ENCODE results near the gene ENTHD1.

The ENTHD1 gene

DNA sequence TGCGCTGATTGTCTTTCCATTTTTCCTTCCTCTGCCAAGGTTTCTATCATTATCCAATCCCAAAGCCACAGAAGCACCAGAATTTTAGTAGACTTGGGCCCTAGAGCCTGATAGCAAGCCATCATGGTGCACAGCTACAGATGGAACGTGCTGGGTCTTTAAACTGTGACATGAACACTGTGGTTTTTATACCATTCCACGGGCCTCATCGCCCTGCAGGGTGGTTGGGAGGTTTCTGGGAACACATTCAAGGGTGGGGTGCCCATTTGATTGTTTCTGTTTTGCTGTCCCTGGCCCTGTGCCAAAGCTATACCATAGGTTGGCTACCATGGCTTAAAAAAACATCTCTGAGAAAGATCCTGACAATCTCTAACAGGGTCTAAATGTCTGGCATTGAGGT lies 171.1 kb downstream of the ENTHD1 start:
- no peak for FAIRE-seq
- DNase-seq (ENCODE audit: extremely low spot score, insufficient read length, low read depth) = no peak

DNA sequence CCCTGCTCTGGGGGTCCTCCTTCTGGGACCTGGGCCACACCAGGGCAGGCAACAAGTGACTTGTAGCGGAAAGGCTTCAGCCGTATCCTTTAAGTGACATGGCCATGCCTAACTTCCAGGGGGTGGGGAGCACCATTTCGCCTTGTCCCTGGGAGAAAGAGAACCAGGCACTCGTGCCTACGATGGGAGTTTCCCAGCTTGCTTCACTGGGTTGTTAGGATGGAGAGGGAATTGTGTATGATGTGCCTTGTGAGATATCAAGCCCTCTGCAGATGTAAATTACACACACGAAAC lies 171.6 kb downstream of the ENTHD1 start:
- DNase-seq (ENCODE audit: extremely low spot score, insufficient read length, low read depth) (no peak), FAIRE-seq (no peak)

DNA sequence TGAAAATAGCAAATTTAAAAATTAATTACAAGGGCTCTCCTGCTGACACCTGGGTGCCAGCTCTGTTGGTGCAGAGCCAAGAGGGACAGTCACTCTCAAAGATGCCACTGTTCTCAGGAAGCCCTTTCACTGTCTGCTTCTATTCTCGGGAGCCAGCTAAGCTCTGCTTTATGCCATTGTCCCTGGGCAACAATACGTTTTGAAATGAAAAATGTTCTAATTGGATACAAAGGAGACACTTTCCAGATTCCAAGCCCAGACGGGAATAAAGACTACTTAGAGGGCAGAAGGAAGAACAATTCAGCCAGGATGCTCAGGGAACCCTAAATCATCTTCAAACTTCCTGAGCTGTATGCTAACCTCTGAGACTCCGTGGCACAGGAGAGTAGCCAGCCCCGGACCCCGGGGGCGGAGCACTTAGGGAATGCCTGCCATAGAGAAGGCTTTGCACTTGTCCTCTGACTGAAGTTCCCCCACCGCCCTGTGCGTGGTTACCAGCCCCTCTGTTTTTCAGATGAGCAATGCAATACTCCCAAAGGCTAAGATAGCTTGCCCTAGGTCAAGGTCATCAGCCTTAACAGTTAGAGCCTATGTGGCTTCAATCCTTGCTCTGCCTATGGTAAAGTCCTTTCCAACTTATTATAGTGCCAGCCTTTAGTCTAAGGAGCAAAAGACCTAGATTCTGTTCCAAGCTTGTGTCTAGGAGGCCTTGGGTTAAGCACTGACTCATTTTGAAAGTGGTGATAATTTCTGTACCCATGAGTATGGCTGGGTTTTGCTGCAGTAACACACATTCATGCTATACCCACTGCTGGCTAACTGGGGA lies 172.1 kb downstream of the ENTHD1 start:
- DNase-seq (ENCODE audit: extremely low spot score, insufficient read length, low read depth) (no peak), FAIRE-seq (no peak)

DNA sequence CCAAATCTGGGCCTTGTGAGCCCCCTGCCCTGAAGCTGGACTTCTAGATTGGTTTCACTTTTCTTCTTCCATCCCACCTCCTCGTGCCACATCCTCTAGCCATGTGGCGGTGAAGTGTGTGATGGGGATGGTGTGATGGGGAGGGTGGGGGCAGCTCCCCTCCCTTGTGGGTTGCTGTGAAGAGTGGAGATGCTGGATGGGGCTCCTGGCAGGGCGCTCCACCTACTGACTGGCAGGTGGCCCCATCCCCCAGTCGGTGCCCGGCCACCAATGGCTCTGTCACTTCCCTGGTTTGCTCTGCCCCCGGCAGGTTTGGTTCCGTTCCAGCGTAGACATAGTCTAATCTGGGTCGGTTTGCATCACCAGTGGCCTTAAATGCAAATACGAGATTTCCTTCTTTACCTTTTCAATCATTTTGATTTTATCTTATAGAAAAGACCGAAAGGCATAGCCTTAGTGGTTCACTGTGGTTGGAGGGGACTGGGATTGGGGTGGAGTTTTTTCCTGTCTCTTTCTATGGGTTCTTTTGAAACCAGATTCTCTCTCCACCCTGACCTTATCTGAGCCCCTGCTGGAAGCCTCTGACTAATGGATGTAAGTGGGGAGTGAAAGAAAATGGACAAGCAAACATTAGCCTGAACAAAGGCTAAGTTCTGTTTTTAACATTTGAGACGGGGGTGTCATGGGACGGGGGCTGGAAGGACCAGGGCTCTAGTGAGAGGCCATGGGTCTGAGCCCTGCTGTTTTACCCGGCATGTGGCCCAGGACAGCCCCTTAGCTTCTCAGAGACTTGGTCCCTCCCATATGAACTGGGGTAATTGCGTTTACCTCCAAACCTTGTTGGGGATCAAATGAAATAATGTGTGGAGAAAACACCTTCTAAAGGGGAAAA lies 173.8 kb downstream of the ENTHD1 start:
- no peak for DNase-seq (ENCODE audit: extremely low spot score, insufficient read length, low read depth)
- FAIRE-seq = no peak

DNA sequence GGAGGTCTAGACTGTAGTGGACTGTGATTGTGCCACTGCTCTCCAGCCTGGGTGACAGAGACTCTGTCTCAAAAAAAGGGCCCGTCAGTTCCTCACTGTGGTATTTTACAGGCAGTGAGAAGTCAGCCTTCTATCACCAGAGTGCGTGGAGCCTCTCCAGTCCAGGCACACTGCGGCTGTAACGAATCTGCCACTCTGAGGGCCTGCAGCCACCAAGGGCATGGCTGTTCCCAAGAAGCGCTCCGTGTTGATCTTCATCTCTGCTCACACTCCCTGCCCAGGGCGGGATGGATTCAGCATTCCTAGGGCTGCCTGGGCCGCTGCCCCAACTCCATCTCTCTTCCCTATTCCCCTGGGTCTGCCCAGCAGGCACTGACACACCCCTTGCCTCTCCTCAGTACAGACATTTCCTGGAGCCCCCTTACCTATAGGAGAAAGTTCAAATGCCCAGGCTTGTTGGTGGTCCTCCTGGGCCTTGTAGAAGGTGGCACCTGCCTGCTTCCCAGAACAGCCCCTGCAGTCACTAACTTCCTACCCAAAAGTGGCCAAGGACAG lies 174.6 kb downstream of the ENTHD1 start:
- FAIRE-seq (no peak), DNase-seq (ENCODE audit: extremely low spot score, insufficient read length, low read depth) (no peak)

DNA sequence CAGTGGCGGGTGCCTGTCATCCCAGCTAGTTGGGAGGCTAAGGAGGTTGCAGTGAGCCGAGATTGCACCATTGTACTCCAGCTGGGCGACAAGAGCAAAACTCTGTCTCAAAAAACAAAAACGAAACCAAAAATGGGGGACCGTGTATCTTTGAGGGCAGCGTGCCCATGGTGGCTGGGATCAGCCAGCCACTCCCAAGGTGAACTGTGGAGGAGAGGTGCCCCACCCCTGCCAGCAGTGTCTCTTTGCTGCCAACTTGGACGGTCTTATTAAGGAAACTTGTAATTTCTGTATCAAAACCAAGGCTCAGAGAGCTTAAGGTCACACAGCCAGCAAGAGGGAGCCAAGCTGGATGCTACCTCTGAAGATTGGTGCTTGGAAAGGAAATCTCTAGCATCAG lies 175.4 kb downstream of the ENTHD1 start:
- DNase-seq (ENCODE audit: extremely low spot score, insufficient read length, low read depth) = no peak
- FAIRE-seq = no peak

DNA sequence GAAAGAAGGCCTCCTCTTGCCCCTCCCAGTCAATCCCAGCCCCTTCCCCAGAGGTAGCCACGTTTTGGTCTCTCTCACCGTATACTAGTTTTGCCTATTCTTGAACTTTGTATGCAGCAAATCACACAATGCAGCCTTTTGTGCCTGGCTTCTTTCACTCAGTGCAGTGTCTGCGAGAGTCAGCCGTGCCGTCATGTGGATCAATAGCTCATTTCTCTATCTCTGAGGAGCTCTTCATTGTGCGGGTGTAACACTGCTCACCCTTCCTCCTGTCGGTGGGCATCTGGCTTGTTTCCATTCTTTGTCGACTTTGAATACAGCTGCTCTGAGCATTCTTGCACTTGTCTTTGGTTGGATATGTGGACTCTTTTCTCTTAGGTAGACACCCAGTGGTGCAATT lies 176.5 kb downstream of the ENTHD1 start:
- DNase-seq (ENCODE audit: extremely low spot score, insufficient read length, low read depth) = no peak
- FAIRE-seq = no peak

DNA sequence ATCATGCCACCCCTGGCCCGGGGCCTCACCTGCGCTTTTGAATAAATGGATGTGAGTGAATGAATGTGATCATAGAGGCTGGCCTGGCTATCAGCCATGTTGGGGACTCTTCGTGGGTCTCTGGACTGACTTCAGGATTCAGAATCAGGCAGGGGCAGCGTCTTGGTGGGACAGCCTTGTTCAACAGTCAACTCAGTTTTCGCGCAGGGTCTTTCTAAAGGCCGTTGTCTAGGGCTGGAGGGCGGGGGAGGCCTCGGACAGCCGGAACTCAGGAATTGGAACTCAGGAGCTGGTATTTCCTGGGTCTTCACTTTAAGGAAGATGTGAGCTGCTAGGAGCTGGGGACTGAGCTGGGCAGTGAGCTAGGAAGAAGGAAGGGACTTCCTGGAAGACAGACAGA lies 177.0 kb downstream of the ENTHD1 start:
- FAIRE-seq = no peak
- no peak for DNase-seq (ENCODE audit: extremely low spot score, insufficient read length, low read depth)

DNA sequence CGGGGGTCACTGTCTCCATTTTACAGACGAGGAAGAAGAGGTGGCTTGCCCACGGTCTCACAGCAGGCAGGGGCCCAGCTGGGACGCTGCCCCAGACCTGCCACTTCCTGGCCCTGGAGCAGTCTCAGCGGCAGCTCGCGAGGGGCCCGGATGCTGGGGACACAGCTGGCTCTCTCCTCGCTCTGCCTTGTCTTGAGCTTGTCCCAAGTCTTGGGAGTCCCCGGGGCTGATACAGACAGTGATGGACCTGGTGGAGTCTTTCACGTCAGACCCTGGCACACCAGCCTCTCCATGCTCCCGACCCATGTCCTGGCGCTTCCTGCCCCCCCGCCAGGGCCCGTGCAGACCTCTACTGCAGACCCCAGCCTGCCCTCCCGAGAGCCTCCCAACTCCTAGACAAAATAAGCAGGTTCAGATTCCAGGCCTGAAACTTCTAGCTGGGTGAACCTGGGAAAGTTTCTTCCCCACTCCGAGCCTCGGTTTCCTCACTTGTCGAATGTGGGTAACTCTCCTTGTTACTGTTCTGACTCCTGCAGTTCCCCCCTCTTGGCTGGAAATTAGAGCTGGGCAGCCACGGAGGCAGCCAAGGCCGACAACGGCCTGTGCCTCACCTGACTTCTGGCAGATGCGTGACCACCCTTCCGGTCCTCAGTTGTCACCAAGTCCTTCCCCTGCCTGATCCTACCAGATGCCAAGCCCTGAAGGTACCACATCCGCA lies 177.6 kb downstream of the ENTHD1 start:
- FAIRE-seq (no peak), DNase-seq (ENCODE audit: extremely low spot score, insufficient read length, low read depth) (no peak)

DNA sequence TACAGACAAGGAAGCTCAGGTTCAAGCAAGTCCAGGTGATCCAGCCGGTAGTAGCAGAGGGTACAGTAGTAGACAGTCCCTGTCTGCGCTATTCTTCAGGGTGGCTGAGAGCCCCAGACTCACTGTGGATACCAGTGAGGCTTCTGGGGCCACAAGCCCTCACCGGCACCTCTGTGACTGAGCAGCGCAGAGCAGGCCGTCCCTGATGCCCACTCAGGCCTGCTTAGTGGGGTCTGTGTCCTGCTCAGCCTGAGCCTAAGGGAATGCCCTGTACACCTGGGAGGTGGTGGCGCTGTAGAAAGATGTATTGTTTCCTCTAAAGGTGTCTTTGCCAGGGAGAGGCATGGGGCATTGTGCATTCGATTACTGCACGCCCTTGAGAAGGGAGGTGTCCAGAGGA lies 179.2 kb downstream of the ENTHD1 start:
- FAIRE-seq = no peak
- no peak for DNase-seq (ENCODE audit: extremely low spot score, insufficient read length, low read depth)

DNA sequence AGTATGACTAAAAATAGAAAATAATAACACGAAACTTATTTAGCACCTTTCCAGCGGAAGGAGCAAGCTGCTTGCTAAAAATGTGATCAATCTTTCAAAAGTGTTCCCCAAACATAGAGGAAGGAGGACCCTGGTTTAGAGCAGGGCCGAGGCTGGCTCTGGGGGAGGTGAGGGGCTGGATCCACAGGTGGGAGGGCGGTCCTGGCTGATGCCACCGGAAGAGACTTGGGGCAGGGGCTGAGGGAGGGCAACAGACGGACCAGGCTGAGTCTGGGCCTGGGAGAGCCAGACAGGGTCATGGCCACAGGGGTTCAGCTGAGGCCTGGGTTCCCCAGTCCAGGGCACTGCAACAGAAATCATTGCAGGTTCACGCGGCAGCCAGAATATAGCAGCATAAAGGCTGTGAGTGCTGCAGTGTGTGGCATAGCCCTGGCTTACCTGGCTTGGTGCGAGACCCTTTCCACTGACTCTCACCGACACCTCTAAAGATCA lies 179.7 kb downstream of the ENTHD1 start:
- FAIRE-seq (no peak), DNase-seq (ENCODE audit: extremely low spot score, insufficient read length, low read depth) (no peak)

DNA sequence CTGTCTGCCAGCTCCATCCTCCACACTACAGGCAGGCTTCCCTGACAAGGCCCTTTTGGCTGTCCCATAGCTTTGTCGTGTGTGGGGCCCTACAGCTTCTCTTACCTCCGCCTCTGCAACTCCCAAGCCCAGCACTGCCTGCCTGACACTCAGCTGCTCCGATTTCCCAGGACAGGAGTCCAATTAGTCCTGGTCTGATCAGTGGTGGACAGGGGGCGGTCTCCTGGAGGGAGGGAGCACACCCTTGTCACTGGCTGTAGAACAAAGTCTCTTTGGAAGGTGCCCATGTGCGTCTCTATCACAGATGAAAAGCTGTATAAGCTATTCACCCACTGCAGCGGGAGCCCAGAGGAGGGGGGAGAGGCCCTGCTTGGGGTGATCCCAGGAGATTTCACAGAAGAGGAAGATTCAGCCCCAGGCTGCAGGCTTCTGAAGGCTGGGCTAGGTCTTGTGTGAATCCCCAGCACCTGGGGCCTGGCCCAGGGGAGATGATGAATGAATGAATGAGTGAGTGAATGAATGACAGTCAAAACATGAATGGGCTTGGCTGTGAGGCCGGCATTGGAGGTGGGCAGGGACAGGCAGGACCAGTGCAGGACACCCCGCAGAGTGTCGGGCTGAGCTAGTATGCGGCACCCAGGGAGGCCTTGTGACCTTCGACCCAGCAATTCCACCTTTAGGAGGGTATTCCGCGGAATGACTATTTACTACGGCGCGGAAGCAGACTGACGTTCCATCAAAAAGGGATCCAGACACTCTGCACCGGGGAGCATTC lies 180.6 kb downstream of the ENTHD1 start:
- FAIRE-seq = no peak
- no peak for DNase-seq (ENCODE audit: extremely low spot score, insufficient read length, low read depth)

DNA sequence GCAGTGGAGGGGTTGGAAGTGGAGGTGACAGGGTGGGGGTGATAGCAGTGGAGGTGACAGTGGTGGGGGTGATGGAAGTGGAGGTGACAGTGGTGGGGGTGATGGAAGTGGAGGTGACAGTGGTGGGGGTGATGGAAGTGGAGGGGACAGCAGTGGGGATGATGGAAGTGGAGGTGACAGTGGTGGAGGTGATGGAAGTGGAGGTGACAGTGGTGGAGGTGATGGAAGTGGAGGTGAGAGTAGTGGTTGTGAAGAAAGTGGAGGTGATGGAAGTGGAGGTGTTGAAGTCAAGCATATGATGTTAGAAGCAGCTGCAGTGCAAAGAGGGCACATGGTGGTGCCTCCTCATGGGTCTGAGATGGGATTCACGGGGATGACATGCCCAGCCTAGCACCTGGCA lies 181.5 kb downstream of the ENTHD1 start:
- no peak for FAIRE-seq
- DNase-seq (ENCODE audit: extremely low spot score, insufficient read length, low read depth) = no peak

DNA sequence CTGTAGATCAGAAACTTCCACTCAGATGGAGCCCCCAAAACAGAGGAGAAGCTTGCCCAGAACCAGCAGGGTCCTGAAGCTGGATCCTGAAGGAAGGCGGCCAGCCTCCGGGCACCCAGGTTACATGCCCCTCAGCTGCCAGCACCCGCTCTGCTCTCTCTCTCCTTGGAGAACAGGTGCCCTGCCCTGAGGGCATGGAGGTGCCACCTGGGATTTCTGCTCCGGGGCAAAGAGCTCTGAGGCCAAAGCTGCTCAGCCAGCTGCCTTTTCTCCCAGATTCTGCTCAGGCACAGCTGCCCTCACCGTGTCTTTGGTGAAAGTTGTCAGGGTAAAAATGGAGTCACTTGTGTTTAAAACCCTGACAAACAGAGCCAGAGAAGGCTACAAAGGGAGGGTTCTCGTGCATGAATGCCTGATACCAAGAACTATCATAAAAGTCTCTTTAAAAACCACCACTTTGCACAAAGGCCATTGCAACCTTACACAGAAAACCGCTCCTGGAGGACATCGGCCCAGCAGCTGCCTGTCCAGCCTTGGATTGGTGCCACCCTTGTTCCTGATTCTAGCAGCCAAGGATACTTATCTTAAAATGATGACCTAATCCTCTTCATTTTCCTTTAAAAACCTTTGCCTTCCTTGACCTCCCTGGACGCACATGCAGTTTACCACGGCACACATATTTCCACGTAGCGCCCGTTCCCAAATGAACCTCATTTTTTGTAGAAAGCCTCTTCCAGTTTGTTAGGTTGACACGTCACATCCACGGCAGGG lies 183.0 kb downstream of the ENTHD1 start:
- DNase-seq (ENCODE audit: extremely low spot score, insufficient read length, low read depth) (no peak), FAIRE-seq (no peak)

DNA sequence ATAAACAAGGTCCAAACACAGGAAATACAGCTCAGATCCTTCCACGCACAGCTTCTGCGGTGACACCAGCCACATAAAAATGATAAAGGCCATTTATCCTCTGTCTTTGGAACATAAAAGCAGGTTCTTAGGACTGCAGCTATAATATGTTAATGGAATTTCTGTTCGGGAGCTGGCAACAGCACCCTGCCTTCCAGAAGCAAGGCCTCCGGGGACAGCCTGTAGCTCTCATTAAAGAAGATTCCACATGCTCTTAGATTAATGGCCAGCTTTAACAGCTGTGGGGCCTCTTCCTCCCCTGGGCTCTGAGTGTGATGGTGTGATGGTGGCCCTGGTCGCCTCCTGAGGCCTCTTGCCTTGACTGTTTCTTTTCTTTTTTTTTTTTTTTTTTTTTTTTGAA lies 185.7 kb downstream of the ENTHD1 start:
- no peak for DNase-seq (ENCODE audit: extremely low spot score, insufficient read length, low read depth)
- FAIRE-seq = no peak

DNA sequence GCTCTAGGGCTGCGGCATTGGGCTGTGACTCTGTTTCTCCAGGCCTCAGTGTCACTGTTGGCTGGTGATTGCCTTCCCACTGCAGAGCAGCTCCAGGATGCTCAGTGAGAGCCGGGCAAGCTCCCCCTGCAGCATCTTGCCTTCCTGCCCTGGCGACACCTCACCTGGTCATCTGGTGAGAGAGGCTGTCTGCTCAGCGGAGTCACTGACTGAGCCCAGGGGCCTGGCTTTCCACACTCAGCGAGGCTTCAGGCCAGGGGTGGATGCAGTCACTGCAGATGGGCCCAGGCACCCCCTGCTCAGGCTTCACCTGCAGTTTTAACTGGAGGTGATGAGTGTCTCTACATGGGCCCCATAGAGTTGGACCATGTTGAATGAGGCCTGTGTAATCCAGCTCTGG lies 186.2 kb downstream of the ENTHD1 start:
- no peak for FAIRE-seq
- DNase-seq (ENCODE audit: extremely low spot score, insufficient read length, low read depth) = no peak

DNA sequence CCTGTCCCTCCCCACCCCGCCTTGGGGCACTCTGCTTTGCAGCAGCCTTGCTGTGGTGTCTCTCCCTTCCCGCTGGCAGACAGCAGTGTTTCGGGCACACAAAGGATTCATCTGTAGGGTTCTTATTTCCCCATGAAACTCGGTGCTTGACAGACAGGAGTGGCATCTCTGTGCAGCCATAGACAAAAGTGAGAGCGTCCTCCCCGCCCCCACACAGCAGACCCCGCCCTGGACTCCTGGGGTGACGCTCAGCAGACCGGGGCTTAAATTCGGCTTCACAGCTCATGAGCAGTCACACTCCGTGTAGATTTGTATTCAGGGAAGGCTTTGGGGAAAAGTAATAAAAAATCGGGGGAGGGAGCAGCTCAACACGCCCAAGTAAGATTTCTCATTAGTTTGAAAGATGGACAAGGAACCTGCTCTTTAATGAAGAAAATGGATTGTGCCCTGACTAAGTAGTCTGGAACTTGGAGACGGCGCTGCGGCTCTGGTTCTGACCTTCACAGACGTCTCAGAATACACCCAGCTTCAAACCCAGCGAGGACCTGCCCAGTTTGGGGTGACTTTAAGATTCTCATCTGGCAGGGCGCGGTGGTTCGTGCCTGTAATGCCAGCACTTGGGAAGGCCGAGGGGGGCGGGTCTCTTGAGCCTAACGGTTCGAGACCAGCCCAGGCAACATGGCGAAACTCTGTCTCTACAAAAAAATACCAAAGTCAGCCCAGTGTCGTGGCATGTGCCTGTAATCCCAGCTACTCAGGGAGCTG lies 187.0 kb downstream of the ENTHD1 start:
- DNase-seq (ENCODE audit: extremely low spot score, insufficient read length, low read depth) (no peak), FAIRE-seq (no peak)

DNA sequence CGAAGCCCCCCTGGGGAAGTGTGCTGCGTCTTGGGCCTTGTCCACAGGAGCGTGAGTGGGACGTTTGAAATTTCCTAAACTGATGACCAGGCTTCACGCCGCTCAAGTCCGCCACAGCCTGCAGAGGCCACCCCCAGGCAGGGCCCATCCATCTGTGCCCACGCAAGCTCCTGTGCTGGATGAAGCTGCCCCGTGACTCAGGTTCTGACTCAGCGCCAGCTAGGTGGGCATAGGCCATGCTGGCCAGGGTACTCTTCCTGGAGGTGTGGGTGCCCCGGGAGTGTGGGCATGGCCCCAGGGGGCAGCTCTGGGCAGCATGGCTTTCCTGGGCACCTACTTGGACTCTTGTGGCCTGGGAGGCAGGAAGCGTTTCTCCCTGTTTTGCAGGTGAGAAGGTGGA lies 188.2 kb downstream of the ENTHD1 start:
- FAIRE-seq (no peak), DNase-seq (ENCODE audit: extremely low spot score, insufficient read length, low read depth) (no peak)
